PFSK-1 (cell line): Measurements from ENCODE around the gene PCSK5.

Experiments
- POLR2AphosphoS5 ChIP-seq: IDR thresholded peaks from 2 replicates; pipeline ENCODE4 v1.6.1; 2012; ENCODE audit warnings: low read depth, mild to moderate bottlenecking, control low read depth, low read length, moderate library complexity
- SIN3A ChIP-seq: IDR thresholded peaks from 2 replicates; pipeline ENCODE4 v1.6.1; 2012; ENCODE audit warnings: mild to moderate bottlenecking, low read length, moderate library complexity, borderline replicate concordance; ENCODE audit not compliant: insufficient read depth

DNA sequence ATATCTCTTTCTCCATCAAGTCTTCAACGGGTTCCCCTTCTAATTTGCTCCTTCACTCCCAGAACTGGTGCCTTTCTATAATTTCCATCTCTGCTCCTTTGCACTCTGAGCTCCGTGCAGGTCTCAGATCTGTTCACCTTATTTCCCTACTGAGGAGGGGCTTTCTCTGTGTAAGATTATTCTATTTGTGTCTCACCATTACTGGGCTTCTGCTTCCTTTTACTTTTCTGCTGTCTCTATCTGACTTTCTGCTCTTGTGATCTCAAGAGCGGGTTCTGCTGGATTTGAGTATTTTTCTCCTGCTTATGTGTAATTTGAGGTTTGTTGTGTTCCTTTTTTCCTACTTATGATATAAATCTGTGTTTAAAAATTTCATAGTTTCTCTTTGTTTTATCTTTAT is 117.5 kb downstream of the PCSK5 start:
- TF ChIP-seq POLR2AphosphoS5 = no peak
- TF ChIP-seq SIN3A = no peak
